ENCODE measurements around the gene TMEM187. TPM values are rescaled to one million over a fixed set of nuclear protein-coding genes. Genes with fewer than 3 reads are reported as not detected.

The TMEM187 gene
- total and polyA plus RNA-seq, 10 of the 15 experiments (the other 5 are each of a cell fraction or from before 2014, with no cell fraction given): 0.45 to 8.5 (median 4.1) TPM

GRCh38 chrX:153981231-153981630 lies 8.7 kb downstream of the TMEM187 start:
- ChIA-PET CTCF (interaction anchor here (0.9 to 2.3 kb wide), 7 partner anchors 8 to 34 kb away, joined by 3 to 8 read pairs (median 5); partner anchors contain the start of gene TMEM187), POLR2A (interaction anchor here (0.7 to 3.2 kb wide), 10 partner anchors 9 to 57 kb away, joined by 3 to 17 read pairs (median 4); partner anchors contain the start of genes HCFC1 and TMEM187), RAD21 (ENCODE audit: unreplicated experiment) (interaction anchor here (0.6 to 2.3 kb wide), 10 partner anchors 11 to 60 kb away, joined by 3 to 14 read pairs (median 4); partner anchors contain the start of genes IRAK1 and NAA10), SMC1A (ENCODE audit: uncharacterized antibody, unreplicated experiment) (interaction anchor here (0.7 to 3.2 kb wide), 11 partner anchors 8 to 60 kb away, joined by 3 to 27 read pairs (median 5); partner anchors contain the start of genes HCFC1 and TMEM187)
- intact Hi-C loops (cut with micrococcal nuclease; ENCODE audit: unreplicated experiment) (no loop called here), in situ Hi-C loops (cut with MboI) (loop anchor here (10.0 kb wide), 1 partner anchor 56 kb away; the partner anchor contains the start of gene ARHGAP4)
- H3K9ac ChIP-seq (ENCODE audit: control insufficient read depth, insufficient read depth, low read length): peak overlapping the region; percentile 1; the same call in 1 of the 2 replicates
- BruUV-seq (replicated peaks): no TSS peak
- H3K27ac ChIP-seq (ENCODE audit: control insufficient read depth, insufficient read depth): peak overlapping the region; percentile 60
- 31% methylated on average over 7 of the region's 7 CpGs for WGBS (ENCODE audit: insufficient coverage, insufficient replicate concordance, low lambda C conversion rate, missing lambda C conversion rate)
- ATAC-seq (no peak), DNase-seq (ENCODE audit: low read depth, low spot score) (no peak), FAIRE-seq (no peak)
- no peaks in the 10 kb centered on the region for H3K36me3 ChIP-seq (ENCODE audit: control insufficient read depth in 2 of 2, insufficient read depth in 2 of 2, low read length in 1 of 2)
- no peak overlapping the region for H3K4me3 ChIP-seq
- H4K20me1 ChIP-seq (ENCODE audit: control insufficient read depth, insufficient read depth): no peaks in the 10 kb centered on the region
- H2AFZ ChIP-seq (ENCODE audit: control insufficient read depth, low read depth, low read length): peak overlapping the region; percentile 20; the same call in 1 of the 2 replicates
- H3K9me3 ChIP-seq (replicated peaks; ENCODE audit: control insufficient read depth, insufficient read depth, low read length): no peaks in the 10 kb centered on the region; the same call in 1 of the 3 replicates
- peak; percentile 62 for TF ChIP-seq PKNOX1 (IDR thresholded peaks at IDR 0.05)
- TF ChIP-seq SIN3A (IDR thresholded peaks at IDR 0.05; ENCODE audit: low read depth, low read length): no peak
- H3K79me2 ChIP-seq (ENCODE audit: control insufficient read depth, insufficient read depth, low read length): no peaks in the 10 kb centered on the region; the same call in 1 of the 2 replicates
- peaks cover 39% of the 10 kb centered on the region for H3K4me1 ChIP-seq (ENCODE audit: control insufficient read depth, insufficient read depth, low read length)
- peak overlapping the region; percentile 63 for H3K4me2 ChIP-seq (ENCODE audit: control insufficient read depth, insufficient read depth)
- no peaks in the 10 kb centered on the region for H3K27me3 ChIP-seq (replicated peaks in 1 of 2; ENCODE audit: control insufficient read depth in 2 of 2, insufficient read depth in 2 of 2, low read length in 1 of 2)

Data from GM12878 (cell line).